ENCODE results near the gene CAPN9. TPM values are rescaled to one million over a fixed set of nuclear protein-coding genes. Genes with fewer than 3 reads are reported as not detected.
A peak's percentile ranks its signal among the peaks of the same experiment; 100 is the strongest.

CAPN9 gene
- polyA plus RNA-seq, 3 donors, result 0.54 to 2.6 (median 0.97) TPM

- DNase-seq (ENCODE audit: low read depth in 3 of 3, low spot score in 2 of 3), result no peak
Measured at GRCh38 chr1:230745071-230745470, 2.1 kb upstream of the CAPN9 start.

- no peak for DNase-seq (ENCODE audit: low read depth in 3 of 3, low spot score in 2 of 3)
Measured at GRCh38 chr1:230746617-230747016, 571 bp upstream of the CAPN9 start.

- no peak for DNase-seq (ENCODE audit: low read depth in 3 of 3, low spot score in 2 of 3)
Measured at GRCh38 chr1:230747890-230748800, 957 bp downstream of the CAPN9 start.

- DNase-seq (ENCODE audit: low read depth in 3 of 3, low spot score in 2 of 3), result no peak
Measured at GRCh38 chr1:230749150-230749549, 2.0 kb downstream of the CAPN9 start.

GRCh38 chr1:230749635-230750034, 2.4 kb downstream of the CAPN9 start:
- DNase-seq (ENCODE audit: low read depth in 3 of 3, low spot score in 2 of 3), result no peak

- DNase-seq (ENCODE audit: low read depth in 3 of 3, low spot score in 2 of 3), result no peak
Measured at GRCh38 chr1:230750576-230750975, 3.4 kb downstream of the CAPN9 start.

- DNase-seq (ENCODE audit: low read depth in 3 of 3, low spot score in 2 of 3), result no peak
Measured at GRCh38 chr1:230750986-230751625, 3.9 kb downstream of the CAPN9 start.

GRCh38 chr1:230752407-230752806, 5.2 kb downstream of the CAPN9 start:
- DNase-seq (ENCODE audit: low read depth in 3 of 3, low spot score in 2 of 3), result no peak

- DNase-seq (ENCODE audit: low read depth in 3 of 3, low spot score in 2 of 3), result no peak
Measured at GRCh38 chr1:230753191-230753585, 6.0 kb downstream of the CAPN9 start.

GRCh38 chr1:230753586-230754251, 6.5 kb downstream of the CAPN9 start:
- no peak for DNase-seq (ENCODE audit: low read depth in 3 of 3, low spot score in 2 of 3)

- DNase-seq (ENCODE audit: low read depth in 3 of 3, low spot score in 2 of 3), result no peak
Measured at GRCh38 chr1:230754796-230755195, 7.6 kb downstream of the CAPN9 start.

- no peak for DNase-seq (ENCODE audit: low read depth in 3 of 3, low spot score in 2 of 3)
Measured at GRCh38 chr1:230757856-230758708, 10.9 kb downstream of the CAPN9 start.

- DNase-seq (ENCODE audit: low read depth in 3 of 3, low spot score in 2 of 3), result peak in 1 of 3 donors; percentile 71
Measured at GRCh38 chr1:230758709-230759368, 11.7 kb downstream of the CAPN9 start.

GRCh38 chr1:230759369-230760065, 12.3 kb downstream of the CAPN9 start:
- DNase-seq (ENCODE audit: low read depth in 3 of 3, low spot score in 2 of 3), result no peak

GRCh38 chr1:230760360-230760827, 13.2 kb downstream of the CAPN9 start:
- DNase-seq (ENCODE audit: low read depth in 3 of 3, low spot score in 2 of 3), result no peak

- DNase-seq (ENCODE audit: low read depth in 3 of 3, low spot score in 2 of 3), result no peak
Measured at GRCh38 chr1:230761443-230762167, 14.4 kb downstream of the CAPN9 start.

GRCh38 chr1:230763927-230764591, 16.9 kb downstream of the CAPN9 start:
- DNase-seq (ENCODE audit: low read depth in 3 of 3, low spot score in 2 of 3), result no peak

- no peak for DNase-seq (ENCODE audit: low read depth in 3 of 3, low spot score in 2 of 3)
Measured at GRCh38 chr1:230766318-230766717, 19.1 kb downstream of the CAPN9 start.

All from right renal cortex interstitium (tissue), 3 donors.